ENCODE data around the gene DICER1.
"Not testable (repeated sequence)": the region's sequence is repeated elsewhere in the genome, so short reads cannot be mapped to it uniquely, and the experiment has no call there.

DNA sequence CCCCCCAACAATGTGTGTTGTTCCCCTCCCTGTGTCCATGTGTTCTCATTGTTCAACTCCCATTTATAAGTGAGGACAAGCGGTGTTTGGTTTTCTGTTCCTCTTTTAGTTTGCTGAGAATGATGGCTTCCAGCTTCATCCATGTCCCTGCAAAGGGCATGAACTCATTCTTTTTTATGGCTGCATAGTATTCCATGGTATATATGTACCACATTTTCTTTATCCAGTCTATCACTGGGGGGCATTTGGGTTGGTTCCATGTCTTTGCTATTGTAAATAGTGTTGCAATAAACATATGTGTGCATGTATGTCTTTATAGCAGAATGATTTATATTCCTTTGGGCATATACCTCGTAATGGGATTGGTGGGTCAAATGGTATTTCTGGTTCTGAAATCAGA lies 44.4 kb upstream of the DICER1 start:
- TF ChIP-seq, protein P1, sequence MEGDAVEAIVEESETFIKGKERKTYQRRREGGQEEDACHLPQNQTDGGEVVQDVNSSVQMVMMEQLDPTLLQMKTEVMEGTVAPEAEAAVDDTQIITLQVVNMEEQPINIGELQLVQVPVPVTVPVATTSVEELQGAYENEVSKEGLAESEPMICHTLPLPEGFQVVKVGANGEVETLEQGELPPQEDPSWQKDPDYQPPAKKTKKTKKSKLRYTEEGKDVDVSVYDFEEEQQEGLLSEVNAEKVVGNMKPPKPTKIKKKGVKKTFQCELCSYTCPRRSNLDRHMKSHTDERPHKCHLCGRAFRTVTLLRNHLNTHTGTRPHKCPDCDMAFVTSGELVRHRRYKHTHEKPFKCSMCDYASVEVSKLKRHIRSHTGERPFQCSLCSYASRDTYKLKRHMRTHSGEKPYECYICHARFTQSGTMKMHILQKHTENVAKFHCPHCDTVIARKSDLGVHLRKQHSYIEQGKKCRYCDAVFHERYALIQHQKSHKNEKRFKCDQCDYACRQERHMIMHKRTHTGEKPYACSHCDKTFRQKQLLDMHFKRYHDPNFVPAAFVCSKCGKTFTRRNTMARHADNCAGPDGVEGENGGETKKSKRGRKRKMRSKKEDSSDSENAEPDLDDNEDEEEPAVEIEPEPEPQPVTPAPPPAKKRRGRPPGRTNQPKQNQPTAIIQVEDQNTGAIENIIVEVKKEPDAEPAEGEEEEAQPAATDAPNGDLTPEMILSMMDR (IDR thresholded peaks at IDR 0.05): not testable (repeated sequence)
- TF ChIP-seq POLR2AphosphoS5 (IDR thresholded peaks at IDR 0.05; ENCODE audit: low read depth, low read length); SIN3A (IDR thresholded peaks at IDR 0.05; ENCODE audit: borderline replicate concordance, insufficient read depth, low read depth, low read length); TCF7L2 (IDR thresholded peaks at IDR 0.05; ENCODE audit: low read depth, low read length): not testable (repeated sequence)
- TF ChIP-seq, protein P2, sequence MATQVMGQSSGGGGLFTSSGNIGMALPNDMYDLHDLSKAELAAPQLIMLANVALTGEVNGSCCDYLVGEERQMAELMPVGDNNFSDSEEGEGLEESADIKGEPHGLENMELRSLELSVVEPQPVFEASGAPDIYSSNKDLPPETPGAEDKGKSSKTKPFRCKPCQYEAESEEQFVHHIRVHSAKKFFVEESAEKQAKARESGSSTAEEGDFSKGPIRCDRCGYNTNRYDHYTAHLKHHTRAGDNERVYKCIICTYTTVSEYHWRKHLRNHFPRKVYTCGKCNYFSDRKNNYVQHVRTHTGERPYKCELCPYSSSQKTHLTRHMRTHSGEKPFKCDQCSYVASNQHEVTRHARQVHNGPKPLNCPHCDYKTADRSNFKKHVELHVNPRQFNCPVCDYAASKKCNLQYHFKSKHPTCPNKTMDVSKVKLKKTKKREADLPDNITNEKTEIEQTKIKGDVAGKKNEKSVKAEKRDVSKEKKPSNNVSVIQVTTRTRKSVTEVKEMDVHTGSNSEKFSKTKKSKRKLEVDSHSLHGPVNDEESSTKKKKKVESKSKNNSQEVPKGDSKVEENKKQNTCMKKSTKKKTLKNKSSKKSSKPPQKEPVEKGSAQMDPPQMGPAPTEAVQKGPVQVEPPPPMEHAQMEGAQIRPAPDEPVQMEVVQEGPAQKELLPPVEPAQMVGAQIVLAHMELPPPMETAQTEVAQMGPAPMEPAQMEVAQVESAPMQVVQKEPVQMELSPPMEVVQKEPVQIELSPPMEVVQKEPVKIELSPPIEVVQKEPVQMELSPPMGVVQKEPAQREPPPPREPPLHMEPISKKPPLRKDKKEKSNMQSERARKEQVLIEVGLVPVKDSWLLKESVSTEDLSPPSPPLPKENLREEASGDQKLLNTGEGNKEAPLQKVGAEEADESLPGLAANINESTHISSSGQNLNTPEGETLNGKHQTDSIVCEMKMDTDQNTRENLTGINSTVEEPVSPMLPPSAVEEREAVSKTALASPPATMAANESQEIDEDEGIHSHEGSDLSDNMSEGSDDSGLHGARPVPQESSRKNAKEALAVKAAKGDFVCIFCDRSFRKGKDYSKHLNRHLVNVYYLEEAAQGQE (IDR thresholded peaks at IDR 0.05; ENCODE audit: insufficient read depth in 1 of 2, low read depth in 2 of 2, low read length in 1 of 2): not testable (repeated sequence)
